Activated gamma-delta T cell (primary cell): ENCODE results near the gene CDC42.

Experiments used
- DNase-seq: peaks from one replicate; lab custom pipeline; 2025; lab: John Stamatoyannopoulos, UW

The CDC42 gene

DNA sequence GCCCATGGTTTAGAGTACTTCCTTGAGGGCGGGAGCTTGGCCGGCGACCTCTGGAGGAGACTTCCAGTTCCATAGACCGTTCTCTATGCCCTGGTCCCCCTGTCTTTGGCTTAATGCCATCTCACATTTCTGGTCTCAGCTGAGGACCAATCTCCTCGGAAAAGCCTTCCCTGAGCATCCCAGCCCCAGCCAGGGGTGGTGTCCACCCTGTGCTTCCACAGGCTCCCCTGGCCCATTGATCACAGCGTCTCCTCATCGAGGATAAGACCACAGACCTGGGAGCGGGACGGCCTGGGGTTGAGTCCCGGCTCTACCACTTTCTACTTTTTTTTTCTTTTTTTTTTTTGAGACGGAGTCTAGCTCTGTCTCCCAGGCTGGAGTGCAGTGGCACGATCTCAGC, 75.9 kb downstream of the CDC42 start:
- DNase-seq: no peak

DNA sequence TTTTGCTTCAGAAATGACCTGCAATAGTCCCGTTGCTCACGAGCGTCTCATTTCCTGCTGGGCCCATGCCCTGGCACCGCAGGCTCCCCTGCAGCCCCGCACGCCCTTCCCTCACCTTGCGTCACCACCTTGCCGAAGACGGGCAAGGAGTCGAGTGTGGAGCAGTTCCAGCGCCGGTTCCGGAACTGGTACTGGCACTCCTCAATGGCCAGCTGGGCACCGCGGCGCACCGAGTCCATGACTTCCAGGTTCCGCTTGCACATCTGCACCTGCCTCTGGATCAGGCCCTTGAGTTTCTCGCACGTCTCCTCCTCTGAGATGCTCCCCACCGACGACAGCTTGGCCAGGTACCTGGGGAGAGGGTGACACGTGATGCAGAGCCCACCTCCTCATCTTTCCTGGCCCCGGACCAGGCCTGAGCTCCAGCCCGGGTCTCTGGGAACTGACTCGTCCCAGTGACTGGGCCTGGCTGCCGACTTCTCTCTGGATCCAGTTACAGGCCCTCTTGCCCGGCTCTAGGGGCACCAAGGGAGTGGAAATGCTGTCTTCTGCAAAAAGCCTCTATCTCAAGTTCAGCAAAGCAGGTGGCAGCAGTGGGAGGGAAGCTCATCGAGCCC, 77.1 kb downstream of the CDC42 start:
- no peak for DNase-seq

DNA sequence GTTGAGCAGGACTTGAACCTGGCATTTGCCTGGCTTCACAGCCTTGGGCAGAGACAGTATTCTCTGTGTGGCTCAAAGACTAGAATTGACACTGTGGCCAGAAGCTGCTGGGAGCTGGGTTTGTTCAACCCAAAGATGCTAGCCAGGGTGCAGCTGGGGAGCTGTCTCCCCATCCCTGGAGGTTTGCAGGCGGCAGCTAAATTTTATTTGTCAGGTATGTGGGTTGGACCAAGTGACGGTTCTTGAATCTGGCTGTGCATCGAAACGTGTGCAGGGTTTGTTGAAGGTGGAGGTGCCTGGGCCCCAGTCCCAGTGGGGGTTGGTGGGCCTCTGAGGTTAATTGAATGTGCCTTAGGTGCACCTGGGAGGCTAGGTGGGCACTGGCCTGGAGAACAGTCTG, 78.6 kb downstream of the CDC42 start:
- DNase-seq: no peak

DNA sequence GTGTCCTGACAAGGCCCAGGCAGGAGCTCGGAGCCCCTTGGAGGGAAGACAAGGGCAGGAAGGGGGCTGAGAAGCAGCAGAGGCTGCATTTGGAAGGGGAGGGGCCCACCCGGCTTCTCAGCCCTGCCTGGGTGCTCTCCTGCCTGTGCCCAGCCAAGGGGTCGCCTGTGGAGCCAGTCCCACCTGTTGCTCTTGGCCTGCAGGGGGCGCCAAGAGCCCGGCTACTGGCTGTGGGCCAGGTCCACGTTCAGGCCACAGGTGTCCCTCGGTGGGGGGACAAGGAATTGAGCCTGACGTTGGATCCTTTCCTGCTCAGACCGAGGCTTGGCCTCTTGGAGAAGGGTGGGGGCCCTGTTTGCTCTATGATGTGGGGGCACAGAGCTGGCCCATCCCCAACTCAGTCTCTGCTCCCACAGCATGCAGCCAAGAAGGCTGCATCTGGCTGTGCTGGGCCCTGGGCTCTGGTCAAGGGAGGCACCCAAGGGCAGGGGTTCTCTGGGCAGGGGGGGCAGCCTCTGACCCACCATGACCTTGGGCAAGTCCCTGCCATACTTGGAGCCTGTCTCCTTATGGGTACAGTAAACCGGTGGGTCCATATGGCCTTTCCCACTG, 79.5 kb downstream of the CDC42 start:
- no peak for DNase-seq

DNA sequence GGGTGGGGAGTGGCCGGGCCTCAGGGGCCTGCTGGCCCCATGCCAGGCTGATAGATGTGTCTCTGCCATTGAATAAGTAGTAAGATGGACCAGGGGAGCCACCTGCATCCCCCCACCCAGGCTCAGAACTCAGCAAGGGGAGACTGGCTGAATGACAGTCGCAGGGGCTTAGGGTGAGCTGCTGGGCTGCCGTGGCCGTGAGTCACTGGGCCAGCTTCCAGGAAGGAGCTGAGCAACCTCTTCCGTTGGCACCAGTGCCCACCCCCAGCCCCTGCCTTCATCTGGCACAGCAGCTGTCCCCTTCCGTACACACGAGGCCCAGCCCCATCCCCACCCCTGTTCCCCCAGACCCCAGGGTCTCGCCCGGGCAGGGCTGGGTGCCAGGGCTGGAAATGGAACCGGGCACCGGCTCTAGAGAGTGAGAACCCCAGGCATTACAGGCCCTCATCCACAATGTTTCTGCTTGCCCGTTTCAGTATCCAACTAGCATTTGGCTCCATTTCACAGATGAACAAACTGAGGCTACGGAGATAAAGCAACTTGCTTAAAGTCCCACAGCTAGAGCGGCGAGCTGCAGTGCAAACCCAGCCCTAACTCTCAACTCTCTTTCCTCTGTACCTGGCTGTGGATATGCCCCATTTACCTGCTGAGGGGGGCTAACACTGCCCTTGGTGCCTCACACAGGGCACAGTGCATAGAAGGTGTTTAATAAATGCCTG, 80.2 kb downstream of the CDC42 start:
- no peak for DNase-seq

DNA sequence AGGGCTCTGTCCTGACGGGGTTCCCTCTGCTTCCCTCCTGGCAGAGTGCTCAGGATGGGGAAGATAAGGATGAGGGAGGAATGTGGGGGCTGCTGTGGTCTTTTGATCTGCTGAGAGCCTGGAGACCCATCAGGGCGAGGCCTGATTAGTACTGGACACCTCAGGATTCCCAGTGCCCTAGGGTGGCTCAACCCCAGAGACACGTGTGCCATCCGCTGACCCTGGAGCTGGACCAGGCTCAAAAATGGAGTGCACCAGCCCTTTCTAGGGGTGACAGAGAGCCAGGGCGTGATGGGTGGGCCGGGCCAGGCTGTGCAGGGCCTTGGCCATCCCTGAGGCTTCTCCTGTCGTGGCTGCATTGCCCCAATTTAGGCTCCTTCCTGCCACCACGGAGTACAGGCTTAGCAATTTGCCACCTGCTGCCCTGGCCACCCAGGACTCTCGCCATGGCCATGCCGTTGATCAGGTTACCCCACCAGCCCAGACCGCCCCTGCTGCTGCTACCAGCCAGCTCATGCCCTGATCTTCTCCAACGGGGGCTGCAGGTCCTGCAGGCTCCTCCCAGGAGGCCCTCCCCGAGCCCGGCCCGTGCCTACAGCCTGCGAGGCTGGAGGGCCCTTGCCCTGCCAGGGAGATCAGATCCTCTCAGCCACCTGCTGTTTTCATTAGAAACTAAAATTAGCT, 80.9 kb downstream of the CDC42 start:
- no peak for DNase-seq

DNA sequence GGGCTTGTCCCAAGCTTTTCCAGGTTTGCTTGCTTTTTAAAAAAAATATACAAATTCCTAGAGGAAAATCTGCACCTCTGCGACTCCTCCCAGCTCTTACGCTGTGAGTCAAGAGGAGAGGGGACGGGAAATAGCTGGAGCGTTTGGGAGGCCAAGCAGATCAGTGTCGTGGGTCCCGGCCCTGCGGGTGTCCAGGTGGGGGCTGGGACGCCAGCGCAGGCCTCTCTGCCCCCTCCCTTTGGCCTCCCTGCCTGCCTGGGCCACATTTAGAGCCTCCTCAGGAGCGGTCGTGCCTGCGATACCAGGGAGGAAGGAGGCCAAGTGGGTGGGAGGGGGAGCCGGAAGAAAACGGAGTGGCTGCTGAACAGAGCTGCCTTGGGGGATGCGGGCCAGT, 81.4 kb downstream of the CDC42 start:
- DNase-seq: no peak

DNA sequence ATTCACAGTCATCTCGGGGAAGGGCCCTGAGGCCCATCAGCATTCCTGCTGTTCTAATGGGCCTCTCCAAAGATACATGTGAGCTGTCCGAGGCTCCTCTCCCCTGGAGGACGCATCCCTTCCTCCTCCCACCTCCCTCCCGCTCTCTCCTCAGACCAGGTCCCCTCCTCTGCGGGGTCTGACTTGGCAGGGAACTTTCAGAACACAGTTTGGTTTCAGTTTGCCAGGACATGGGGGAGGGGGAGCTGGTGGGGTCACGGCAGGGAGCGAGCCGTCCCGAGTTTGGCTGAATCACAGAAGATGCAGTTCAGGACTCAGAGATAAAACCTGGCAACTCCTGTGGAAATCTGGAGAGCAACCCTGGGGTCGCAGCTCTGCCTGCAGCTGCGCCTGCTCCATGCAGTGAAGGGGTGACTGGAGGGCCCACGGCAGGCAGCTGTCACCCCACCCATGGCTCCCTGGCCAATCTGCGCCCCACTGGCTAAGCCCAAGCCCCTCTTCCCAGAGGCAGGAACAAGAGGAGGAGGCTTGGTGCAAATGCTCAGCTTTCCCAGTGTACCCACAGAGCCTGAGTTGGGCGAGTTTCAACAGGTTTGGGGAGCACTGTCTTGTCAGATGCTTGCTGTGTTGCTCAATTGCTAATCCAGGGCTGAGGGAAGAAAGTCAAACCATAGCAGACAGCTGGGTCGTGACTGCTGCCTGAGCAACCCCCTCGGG, 84.7 kb downstream of the CDC42 start:
- no peak for DNase-seq

DNA sequence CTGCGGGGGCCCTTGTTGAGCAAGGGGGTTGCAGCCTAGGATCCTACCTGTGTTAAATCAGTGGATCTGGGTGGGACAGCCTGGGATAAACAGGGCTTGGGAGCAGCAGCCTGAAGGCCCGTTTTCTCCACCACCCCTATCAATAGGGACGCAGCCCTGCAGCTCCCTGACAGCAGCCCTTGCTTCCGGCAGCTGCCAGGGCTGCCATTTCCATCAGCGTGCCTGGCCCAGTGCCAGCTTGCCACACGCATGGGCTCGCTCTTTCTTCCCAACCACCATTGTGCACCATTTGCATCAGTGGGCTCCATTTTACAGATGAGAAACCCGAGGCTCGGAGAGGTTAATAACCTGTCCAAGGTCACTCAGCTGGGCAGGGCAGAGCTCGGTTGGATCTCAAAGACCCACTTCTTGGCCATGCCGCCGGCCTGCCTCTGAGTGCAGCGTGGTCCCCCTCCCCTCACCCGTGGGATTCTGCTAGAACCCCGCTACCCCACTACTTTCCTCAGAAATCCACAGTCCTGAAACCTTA, 86.6 kb downstream of the CDC42 start:
- DNase-seq: no peak

DNA sequence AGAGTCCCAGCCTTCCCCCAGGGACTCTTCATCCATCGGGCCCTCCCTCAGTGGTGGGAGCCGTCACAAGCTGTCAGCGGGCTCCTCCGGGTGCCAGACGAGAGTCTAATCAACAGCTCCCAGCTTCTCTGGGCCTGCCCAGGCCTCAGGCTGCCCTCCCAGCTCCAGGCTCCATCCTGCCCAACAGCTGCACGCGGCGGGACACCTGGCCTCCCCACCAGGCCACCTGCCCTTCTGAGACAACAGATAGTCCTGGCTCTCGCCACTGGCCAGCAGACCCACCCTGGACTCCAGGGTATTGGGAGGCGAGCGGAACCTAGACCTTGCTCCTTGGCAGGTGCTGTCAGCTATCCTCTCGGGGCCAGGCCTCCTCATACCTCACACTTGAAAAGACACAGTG, 87.3 kb downstream of the CDC42 start:
- DNase-seq: no peak
